Hematopoietic multipotent progenitor cell treated with erythropoietin and hydrocortisone succinate and interleukin-3 and kit ligand, for 6 days (in vitro differentiated cells): ENCODE results near the gene PLAAT5.
"Not testable (repeated sequence)": the region's sequence is repeated elsewhere in the genome, so short reads cannot be mapped to it uniquely, and the experiment has no call there.

Experiments
- DNase-seq: peaks from one replicate; pipeline ENCODE4 v3.0.0-alpha.2; 2015

PLAAT5 gene

DNA sequence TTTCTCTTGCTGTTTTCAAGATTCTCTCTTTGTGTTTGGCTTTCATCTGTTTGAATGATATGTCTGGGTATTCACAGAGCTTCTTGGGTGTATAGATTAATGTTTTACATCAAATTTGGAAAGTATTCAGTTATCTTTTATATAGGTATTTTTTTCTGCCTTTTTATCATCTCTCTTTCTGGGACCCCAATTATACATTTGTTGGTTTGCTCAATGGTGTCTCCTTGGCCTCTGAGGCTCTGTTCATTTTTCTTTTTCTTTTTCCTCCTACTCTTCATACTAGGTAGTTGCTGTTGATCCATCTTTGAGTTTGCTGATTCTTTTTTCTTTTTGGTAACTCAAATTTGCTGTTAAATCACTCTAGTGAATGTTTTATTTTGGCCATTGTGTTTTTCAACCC is 14.3 kb downstream of the PLAAT5 start:
- DNase-seq, result no peak

DNA sequence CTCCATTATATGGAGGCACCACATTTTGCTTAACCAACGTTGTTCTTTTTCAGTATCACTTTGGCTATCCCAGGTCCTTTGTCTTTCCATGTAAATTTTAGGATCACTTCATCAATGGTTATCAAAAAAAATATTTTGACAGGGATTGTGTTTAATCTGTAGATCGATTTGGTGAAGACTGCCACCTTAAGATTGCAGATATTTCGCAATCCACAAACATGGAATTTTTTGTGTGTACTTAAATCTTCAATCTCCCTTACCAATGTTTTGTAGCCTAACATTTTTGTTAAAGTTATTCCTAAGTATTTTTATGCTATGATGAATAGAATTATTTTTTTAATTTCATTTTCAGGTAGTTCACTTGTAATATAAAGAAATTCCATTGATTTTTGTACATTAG is 18.6 kb downstream of the PLAAT5 start:
- DNase-seq, result no peak

DNA sequence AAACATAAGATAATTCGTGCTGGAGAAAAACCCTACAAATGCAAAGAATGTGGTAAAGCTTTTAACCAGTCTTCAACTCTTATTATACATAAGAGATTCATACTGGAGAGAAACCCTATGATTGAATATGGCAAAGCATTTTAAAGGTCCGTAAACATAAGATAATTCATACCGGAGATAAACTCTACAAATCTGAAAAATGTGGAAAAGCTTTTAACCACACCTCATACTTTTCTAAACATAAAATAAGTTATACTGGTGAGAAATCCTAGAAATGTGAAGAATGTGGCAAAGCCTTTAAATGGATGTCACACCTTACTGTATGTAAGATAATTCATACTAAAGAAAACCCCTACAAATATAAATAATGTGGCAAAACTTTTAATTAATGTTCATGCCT is 20.7 kb downstream of the PLAAT5 start:
- no peak for DNase-seq

DNA sequence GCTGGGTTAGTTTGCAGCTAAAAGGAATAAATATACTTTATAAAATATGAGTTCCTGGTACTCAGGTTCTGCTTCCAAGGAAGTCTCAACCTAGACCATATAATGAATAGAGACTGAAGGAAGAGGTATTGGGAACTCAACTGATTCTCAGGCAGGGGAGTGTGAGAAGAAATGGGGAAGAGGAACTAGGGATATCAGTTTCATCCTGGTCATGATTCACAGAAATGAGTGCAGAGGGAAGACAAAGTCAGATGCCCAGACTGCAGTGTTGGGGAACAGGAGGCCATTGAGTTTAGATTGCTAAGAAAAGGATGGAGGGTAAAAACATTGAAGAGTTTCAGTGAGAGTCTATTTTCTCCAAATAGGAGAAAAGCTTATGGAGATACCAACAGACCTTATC is 28.8 kb downstream of the PLAAT5 start:
- no peak for DNase-seq

DNA sequence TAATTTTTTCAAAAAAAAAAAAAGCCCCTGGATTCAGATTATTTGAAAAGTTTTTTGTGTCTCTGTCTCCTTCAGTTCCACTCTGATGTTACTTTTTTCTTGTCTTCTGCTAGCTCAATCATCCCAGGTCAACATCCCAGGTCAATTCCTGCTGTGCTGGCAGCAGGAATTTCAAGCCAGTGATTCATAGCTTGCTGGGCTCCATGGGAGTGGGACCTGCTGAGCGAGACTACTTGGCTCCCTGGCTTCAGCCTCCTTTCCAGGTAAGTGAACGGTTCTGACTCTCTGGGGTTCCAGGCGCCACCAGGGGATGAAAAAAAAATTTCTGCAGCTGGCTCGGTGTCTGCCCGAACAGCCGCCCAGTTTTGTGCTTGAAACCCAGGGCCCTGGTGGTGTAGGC is 31.4 kb downstream of the PLAAT5 start:
- no peak for DNase-seq

DNA sequence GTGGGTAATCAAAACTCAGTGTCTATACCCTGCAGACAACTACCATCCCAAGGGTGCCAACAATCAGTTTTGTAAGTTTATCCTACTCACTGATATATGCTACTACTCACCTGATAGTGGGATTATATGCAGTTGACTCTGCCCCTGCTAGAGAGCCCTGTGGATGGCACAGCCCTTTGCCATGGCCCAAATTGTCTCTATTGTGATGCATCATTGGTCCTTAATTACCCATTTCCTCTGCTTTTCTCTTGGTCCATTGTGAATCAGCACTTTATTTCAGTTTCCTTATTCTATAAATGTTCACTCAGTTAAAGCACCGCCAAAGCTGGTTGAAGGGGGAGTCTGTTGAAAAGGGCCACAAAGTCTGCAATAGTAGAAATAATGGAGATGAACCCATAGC is 42.3 kb downstream of the PLAAT5 start:
- no peak for DNase-seq

DNA sequence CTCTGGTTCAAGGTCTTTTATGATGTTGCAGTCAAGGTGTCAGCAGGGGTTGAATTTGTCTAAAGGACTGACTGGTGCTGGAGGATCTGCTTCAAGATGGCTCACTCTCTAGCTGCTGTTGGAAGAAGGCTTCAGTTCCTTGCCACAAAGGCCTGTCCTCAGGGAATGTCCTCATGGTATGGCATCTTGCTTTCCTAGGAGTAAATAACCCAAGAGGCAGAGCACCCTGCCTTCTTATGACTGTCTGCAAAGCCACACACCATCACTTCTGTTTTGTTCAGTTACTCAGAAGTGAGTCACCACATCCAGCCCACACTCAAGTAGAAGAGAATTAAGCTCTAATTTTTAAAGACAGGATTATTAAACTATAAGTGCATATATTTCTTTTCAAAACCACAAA is 45.2 kb downstream of the PLAAT5 start:
- DNase-seq, result no peak

DNA sequence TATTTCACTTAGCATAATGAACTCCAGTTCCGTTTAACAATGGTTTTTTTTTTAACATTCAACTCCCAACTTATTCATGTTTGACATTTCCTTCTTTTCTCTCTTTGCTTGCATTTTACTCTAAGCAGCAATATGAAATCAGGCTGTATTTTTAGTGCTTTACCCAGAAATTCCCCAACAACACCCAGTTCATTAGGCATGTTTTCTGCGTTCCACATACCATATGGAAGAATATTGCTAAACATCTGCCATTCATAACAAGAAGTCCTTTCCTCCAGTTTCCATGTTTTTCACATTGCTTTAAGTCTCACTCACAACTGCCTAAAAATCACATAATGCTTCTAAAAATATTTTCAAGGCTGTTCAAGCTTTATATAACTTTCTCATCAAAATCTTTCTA is 45.8 kb downstream of the PLAAT5 start:
- DNase-seq, result no peak

DNA sequence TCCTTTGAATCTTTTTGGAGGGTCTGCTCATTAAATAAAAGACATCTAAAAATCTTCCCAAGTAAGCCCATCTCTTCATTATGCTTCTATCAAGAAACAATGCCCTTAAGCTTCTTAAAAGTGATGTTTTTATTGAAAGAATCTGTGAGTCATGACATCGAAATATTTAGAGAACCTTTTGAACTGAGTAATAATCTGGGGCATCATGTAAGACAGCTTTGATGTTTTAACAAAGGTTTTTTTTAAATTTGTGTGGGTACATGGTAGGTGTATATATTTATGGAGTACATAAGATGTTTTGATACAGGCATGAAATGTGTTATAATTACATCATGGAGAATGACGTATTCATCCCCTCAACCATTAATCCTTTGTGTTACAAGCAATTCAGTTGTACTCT is 46.8 kb downstream of the PLAAT5 start:
- DNase-seq, result no peak

DNA sequence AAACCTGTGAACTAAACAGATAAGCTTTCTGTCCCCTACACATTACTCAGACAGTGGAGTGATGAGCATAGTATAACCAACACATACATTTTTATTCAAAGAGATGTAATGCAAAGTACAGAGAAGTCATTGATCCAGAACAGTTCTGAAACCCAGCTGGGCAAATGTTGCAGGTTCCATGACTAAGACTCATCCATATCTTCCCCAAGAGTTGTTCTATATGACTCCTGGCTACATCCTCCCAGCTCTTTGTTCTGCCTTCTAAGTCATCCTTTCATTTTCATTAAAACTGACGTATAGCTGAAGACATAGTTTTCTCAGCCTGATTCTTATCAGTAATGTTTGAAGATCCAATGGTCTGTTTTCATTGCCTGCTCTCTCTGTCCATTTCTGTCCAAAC is 47.3 kb downstream of the PLAAT5 start:
- no peak for DNase-seq

DNA sequence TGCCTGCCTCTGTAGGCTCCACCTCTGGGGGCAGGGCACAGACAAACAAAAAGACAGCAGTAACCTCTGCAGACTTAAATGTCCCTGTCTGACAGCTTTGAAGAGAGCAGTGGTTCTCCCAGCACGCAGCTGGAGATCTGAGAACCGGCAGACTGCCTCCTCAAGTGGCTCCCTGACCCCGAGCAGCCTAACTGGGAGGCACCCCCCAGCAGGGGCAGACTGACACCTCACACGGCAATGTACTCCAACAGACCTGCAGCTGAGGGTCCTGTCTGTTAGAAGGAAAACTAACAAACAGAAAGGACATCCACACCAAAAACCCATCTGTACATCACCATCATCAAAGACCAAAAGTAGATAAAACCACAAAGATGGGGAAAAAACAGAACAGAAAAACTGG is 55.1 kb downstream of the PLAAT5 start:
- DNase-seq, result not testable (repeated sequence)

DNA sequence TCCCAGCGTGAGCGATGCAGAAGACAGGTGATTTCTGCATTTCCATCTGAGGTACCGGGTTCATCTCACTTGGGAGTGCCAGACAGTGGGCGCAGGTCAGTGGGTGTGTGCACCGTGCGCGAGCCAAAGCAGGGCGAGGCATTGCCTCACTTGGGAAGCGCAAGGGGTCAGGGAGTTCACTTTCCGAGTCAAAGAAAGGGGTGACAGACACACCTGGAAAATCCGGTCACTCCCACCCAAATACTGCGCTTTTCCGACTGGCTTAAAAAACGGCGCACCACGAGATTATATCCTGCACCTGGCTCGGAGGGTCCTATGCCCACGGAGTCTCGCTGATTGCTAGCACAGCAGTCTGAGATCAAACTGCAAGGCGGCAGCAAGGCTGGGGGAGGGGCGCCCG is 55.6 kb downstream of the PLAAT5 start:
- not testable (repeated sequence) for DNase-seq

DNA sequence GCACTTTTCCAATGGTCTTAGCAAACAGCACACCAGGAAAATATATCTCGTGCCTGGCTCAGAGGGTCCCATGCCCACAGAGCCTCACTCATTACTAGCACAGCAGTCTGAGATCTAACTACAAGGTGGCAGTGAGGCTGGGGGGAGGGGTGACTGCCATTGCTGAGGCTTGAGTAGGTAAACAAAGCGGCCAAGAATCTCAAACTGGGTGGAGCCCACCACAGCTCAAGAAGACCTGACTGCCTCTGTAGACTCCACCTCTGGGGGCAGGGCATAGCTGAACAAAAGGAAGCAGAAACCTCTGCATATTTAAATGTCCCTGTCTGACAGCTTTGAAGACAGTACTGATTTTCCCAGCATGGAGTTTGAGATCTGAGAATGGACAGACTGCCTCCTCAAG is 60.2 kb downstream of the PLAAT5 start:
- DNase-seq, result not testable (repeated sequence)

DNA sequence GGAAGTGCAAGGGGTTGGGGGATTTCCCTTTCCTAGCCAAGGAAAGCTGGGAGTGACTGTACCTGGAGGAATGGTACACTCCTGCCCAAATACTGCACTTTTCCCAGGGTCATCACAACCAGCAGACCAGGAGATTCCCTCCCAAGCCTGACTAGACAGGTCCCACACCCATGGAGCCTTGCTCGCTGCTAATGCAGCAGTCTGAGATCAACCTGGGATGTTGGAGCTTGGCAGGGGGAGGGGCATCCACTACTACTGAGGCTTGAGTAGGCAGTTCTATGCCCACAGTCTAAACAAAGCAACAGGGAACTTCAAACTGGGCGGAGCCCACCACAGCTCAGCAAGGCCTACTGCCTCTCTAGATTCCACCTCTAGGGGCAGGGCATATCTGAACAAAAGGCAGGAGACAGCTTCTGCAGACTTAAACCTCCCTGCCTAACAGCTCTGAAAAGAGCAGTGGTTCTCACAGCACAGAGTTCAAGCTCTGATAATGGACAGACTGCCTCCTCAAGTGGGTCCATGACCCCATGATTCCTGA is 62.9 kb downstream of the PLAAT5 start:
- DNase-seq, result no peak

DNA sequence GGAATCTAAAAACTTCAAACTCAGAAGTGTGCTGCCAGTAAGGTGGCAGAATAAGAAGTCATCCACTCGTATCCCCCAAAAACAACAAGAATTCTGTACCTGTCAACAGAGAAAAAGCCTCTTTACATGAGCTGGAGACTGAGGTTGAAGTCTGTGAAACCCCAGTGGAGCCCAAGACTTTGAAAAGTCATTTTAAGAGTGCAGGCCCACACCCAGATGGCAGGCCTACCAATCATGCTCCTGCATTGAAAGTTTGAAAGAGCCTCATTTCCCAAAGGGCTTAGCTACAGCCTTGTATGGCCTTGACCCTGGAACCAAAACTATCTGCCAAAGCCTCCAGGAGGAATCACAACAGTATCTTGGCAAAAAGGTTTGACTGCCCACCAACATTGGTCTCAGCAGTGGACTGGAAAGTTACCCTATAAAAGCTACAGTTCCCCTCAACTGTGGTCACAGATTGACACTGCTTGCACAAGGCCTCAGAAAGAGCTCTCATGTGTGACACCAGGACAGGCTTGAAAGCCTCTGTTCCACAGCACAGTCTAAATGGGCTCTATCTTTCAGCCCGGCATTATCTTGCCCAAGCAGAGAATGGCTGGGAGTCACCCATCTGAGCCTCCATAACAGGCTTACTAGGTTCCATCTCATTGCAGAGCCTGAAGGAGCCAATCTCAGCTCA is 73.7 kb downstream of the PLAAT5 start:
- no peak for DNase-seq
